Measurements from ENCODE around the gene CRADD.
A peak's percentile ranks its signal among the peaks of the same experiment; 100 is the strongest.

Gene CRADD

DNA sequence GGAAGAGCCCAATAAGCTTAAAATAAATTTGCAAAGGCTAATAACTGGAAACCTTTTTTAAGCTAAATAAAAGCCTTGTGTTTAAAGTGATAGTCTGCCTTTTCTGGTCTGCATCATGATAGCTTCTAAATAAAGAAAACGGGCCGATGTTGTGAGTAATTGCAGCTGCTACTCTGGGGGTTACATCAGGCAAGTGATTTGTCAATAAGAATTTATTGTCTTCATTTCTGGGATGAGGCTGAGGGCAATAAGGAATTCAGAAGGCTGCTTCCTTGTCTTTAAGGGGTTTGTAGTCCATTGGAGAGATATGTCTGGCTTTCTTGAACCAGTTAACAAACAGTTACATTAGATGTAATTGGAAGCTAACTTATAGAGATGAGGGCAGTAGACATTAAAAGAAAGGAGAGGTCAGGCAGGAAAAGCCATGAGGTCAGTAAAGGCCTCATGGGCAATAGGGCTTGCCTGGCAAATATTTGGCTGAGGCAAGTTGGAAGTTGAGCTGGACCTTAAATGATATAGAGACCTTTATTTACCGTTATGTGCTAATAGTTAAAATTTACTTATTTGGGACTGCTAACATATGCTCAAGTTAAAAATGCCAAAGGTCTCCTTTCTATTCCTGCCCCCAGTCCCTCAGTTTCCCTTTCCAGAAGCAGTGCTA, 85.0 kb downstream of the CRADD start:
- intact Hi-C loops (cut with DNase I; ENCODE audit: low total_unique reads), result loop anchor here (5.0 to 10.0 kb wide), 3 partner anchors 197 to 325 kb away; no protein-coding TSS in a partner anchor
- Histone ChIP-seq H3K4me1 (peaks cover 0 to 25% (median 8%) of the 10 kb centered on the region in 4 donors), H3K4me3 (no peak overlapping the region), H3K36me3 (no peaks in the 10 kb centered on the region), H3K9me3 (no peaks in the 10 kb centered on the region), H3K27ac (no peak overlapping the region), H3K27me3 (no peaks in the 10 kb centered on the region)
- TF ChIP-seq, protein P1, sequence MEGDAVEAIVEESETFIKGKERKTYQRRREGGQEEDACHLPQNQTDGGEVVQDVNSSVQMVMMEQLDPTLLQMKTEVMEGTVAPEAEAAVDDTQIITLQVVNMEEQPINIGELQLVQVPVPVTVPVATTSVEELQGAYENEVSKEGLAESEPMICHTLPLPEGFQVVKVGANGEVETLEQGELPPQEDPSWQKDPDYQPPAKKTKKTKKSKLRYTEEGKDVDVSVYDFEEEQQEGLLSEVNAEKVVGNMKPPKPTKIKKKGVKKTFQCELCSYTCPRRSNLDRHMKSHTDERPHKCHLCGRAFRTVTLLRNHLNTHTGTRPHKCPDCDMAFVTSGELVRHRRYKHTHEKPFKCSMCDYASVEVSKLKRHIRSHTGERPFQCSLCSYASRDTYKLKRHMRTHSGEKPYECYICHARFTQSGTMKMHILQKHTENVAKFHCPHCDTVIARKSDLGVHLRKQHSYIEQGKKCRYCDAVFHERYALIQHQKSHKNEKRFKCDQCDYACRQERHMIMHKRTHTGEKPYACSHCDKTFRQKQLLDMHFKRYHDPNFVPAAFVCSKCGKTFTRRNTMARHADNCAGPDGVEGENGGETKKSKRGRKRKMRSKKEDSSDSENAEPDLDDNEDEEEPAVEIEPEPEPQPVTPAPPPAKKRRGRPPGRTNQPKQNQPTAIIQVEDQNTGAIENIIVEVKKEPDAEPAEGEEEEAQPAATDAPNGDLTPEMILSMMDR (IDR thresholded peaks at IDR 0.05), result no peak
- DNase-seq, result no peak

GRCh38 chr12:93762912-93763553, 85.9 kb downstream of the CRADD start:
- Histone ChIP-seq H3K36me3 (no peaks in the 10 kb centered on the region), H3K27ac (no peak overlapping the region), H3K9me3 (no peaks in the 10 kb centered on the region), H3K4me3 (no peak overlapping the region), H3K27me3 (no peaks in the 10 kb centered on the region), H3K4me1 (peaks cover 0 to 29% (median 10%) of the 10 kb centered on the region in 4 donors)
- intact Hi-C loops (cut with DNase I; ENCODE audit: low total_unique reads), result loop anchor here (5.0 to 10.0 kb wide), 3 partner anchors 198 to 324 kb away; no protein-coding TSS in a partner anchor
- no peak for DNase-seq
- TF ChIP-seq, protein P1 (IDR thresholded peaks at IDR 0.05), result no peak

- no peaks in the 10 kb centered on the region for H3K27me3 ChIP-seq
- H3K4me3 ChIP-seq, result no peak overlapping the region
- intact Hi-C loops (cut with DNase I; ENCODE audit: low total_unique reads), result loop anchor here (5.0 to 10.0 kb wide), 3 partner anchors 199 to 324 kb away; no protein-coding TSS in a partner anchor
- H3K4me1 ChIP-seq, result peaks cover 0 to 27% (median 9%) of the 10 kb centered on the region in 4 donors
- no peaks in the 10 kb centered on the region for H3K36me3 ChIP-seq
- TF ChIP-seq, protein P1 (IDR thresholded peaks at IDR 0.05), result no peak
- DNase-seq, result no peak
- H3K9me3 ChIP-seq, result no peaks in the 10 kb centered on the region
- no peak overlapping the region for H3K27ac ChIP-seq
These were observed 86.6 kb downstream of the CRADD start for GRCh38 chr12:93763746-93764147.

- Histone ChIP-seq H3K4me1 (peaks cover 0 to 13% (median 3%) of the 10 kb centered on the region in 4 donors), H3K4me3 (no peak overlapping the region), H3K36me3 (no peaks in the 10 kb centered on the region), H3K9me3 (no peaks in the 10 kb centered on the region), H3K27ac (peak overlapping the region; percentile 15 to 23), H3K27me3 (no peaks in the 10 kb centered on the region)
- TF ChIP-seq, protein P1 (IDR thresholded peaks at IDR 0.05), result no peak
- no peak for DNase-seq
- intact Hi-C loops (cut with DNase I; ENCODE audit: low total_unique reads), result loop anchor here (2.0 to 10.0 kb wide), 3 partner anchors 202 to 336 kb away; no protein-coding TSS in a partner anchor
These were observed 89.2 kb downstream of the CRADD start for GRCh38 chr12:93766371-93766770.

DNA sequence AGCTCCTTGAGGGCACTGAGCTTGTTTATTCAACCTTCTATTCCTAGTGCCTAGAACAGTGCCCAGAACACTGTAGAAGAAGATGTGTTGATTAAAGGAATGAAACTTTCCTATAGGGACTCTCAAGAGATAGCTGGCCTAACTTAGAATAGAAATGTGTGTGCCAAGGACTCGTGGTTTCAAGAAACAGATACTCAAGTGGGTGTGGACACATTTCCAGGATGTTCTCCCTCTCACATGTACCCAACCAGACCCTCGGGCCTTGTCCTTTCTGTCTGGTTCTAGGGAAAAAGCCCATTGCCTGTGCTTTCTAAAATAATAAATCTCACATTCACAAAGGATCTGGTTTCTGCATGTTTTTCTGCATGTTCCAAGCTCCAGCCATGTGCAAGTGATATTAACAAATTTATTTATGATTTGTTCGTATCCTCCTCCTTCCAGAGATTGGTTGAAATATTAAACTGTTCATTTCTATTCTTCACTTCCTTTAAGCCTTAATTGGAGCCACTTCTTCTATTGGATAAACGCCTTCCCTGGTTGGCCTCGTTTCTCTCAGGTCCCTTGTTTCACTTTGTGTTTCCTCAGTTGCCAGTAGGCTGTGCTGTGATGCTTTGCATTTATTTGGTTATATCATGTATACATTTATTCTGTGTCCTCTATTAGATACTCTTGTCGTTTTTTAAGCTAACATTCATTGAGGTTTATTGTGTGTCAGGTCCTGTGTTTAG, 89.8 kb downstream of the CRADD start:
- intact Hi-C loops (cut with DNase I; ENCODE audit: low total_unique reads), result loop anchor here (2.0 to 10.0 kb wide), 3 partner anchors 202 to 336 kb away; no protein-coding TSS in a partner anchor
- no peaks in the 10 kb centered on the region for H3K9me3 ChIP-seq
- H3K36me3 ChIP-seq, result no peaks in the 10 kb centered on the region
- peaks cover 0 to 9% (median 3%) of the 10 kb centered on the region in 4 donors for H3K4me1 ChIP-seq
- TF ChIP-seq, protein P1 (IDR thresholded peaks at IDR 0.05), result peak; percentile 59 to 64
- DNase-seq, result peak in 1 of 2 donors; percentile 32
- no peak overlapping the region for H3K4me3 ChIP-seq
- H3K27me3 ChIP-seq, result no peaks in the 10 kb centered on the region
- peak overlapping the region; percentile 15 to 23 for H3K27ac ChIP-seq

Measured in tibial artery (tissue), 4 donors.